Measurements from ENCODE around the gene RSBN1. TPM values are rescaled to one million over a fixed set of nuclear protein-coding genes. Genes with fewer than 3 reads are reported as not detected.

Gene RSBN1
- total and polyA plus RNA-seq, 11 donors = 2.5 to 17.8 (median 9.7) TPM

DNA sequence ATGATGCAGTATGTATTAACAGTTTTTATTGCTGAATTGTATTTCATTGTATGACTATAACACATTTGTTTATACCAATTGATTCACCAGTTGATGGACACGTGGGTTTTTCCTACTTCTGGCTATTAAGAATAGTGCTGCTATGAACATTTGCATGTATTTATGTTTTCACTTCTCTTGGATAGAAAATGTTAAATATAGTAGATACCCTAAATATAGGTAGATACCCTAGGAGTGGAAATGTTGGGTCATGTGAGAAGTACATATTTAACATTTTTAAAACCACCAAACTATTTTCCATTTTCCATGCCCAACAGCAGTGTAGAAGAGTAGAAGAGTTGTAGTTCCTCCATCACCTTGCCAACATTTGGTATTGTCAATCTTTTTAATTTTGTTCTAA, 60.8 kb downstream of the RSBN1 start:
- TF ChIP-seq, protein P1, sequence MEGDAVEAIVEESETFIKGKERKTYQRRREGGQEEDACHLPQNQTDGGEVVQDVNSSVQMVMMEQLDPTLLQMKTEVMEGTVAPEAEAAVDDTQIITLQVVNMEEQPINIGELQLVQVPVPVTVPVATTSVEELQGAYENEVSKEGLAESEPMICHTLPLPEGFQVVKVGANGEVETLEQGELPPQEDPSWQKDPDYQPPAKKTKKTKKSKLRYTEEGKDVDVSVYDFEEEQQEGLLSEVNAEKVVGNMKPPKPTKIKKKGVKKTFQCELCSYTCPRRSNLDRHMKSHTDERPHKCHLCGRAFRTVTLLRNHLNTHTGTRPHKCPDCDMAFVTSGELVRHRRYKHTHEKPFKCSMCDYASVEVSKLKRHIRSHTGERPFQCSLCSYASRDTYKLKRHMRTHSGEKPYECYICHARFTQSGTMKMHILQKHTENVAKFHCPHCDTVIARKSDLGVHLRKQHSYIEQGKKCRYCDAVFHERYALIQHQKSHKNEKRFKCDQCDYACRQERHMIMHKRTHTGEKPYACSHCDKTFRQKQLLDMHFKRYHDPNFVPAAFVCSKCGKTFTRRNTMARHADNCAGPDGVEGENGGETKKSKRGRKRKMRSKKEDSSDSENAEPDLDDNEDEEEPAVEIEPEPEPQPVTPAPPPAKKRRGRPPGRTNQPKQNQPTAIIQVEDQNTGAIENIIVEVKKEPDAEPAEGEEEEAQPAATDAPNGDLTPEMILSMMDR (IDR thresholded peaks at IDR 0.05) = no peak
- TF ChIP-seq POLR2A (IDR thresholded peaks at IDR 0.05) = no peak
- Histone ChIP-seq H3K4me3 (no peak overlapping the region), H3K27me3 (no peaks in the 10 kb centered on the region), H3K36me3 (peaks cover 0 to 50% (median 27%) of the 10 kb centered on the region in 9 donors), H3K27ac (no peak overlapping the region), H3K4me1 (peaks cover 0 to 5% (median 0%) of the 10 kb centered on the region in 12 donors), H3K9me3 (no peaks in the 10 kb centered on the region)
- WGBS, 4 donors = 89 to 95% (median 93%) methylated on average over 1 of the region's 1 CpG
- ATAC-seq = no peak
- DNase-seq = no peak
- intact Hi-C loops (cut with DNase I) = loop anchor here in 1 of 10 donors (10.0 kb wide), 1 partner anchor 153 kb away; the partner anchor contains the start of genes AP4B1 and DCLRE1B

DNA sequence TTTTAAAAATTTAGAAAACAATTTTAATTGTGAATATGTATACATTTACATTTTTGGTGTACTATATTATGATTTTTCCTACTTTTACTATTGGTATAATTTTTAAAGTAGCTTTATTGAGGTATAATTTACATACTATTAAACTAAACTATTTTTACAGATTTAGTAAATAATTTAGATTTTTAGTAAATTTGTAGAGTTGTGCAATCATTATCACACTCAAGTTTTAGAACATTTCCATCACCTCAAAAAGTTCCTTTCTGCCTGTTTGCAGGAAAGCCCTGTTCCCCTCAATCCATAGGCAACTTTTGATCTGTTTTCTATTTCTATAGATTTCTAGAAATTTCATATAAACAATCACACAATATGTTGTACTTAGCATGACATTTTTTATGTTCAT, 61.2 kb downstream of the RSBN1 start:
- Histone ChIP-seq H3K27me3 (no peaks in the 10 kb centered on the region), H3K4me1 (peaks cover 0 to 1% (median 0%) of the 10 kb centered on the region in 12 donors), H3K9me3 (no peaks in the 10 kb centered on the region), H3K4me3 (no peak overlapping the region), H3K27ac (no peak overlapping the region), H3K36me3 (peaks cover 0 to 48% (median 31%) of the 10 kb centered on the region in 9 donors)
- DNase-seq (no peak), ATAC-seq (no peak)
- no peak for TF ChIP-seq POLR2A (IDR thresholded peaks at IDR 0.05)
- TF ChIP-seq, protein P1 (IDR thresholded peaks at IDR 0.05) = no peak
- intact Hi-C loops (cut with DNase I) = loop anchor here in 1 of 10 donors (10.0 kb wide), 1 partner anchor 154 kb away; the partner anchor contains the start of genes AP4B1 and DCLRE1B

DNA sequence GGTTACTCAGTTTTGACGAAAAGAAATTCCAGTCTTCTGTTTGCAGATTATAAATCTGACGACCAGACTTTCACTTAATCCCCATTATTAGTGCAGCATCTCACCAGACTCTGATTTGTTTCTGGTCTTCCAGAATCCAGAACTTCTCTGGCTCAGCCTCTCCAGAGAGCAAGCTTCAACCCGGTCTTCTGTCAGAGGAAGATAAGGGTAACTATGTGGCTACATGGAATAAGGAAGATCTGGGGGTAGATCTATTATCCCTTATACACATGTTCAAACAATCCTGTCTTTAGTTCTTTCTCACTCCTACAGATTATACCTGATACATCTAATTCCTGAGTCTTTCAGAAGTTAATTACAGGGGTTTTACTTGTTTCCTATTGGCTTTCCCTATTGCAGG, 62.9 kb downstream of the RSBN1 start:
- no peak overlapping the region for H3K4me3 ChIP-seq
- no peaks in the 10 kb centered on the region for H3K27me3 ChIP-seq
- no peak overlapping the region for H3K27ac ChIP-seq
- no peak for TF ChIP-seq POLR2A (IDR thresholded peaks at IDR 0.05)
- TF ChIP-seq, protein P1 (IDR thresholded peaks at IDR 0.05) = no peak
- H3K4me1 ChIP-seq = no peaks in the 10 kb centered on the region
- no peak for DNase-seq
- intact Hi-C loops (cut with DNase I) = no loop called here
- peaks cover 0 to 52% (median 35%) of the 10 kb centered on the region in 9 donors for H3K36me3 ChIP-seq
- no peak for ATAC-seq
- 68 to 82% (median 75%) methylated on average over 3 of the region's 3 CpGs for WGBS, 4 donors
- no peaks in the 10 kb centered on the region for H3K9me3 ChIP-seq

DNA sequence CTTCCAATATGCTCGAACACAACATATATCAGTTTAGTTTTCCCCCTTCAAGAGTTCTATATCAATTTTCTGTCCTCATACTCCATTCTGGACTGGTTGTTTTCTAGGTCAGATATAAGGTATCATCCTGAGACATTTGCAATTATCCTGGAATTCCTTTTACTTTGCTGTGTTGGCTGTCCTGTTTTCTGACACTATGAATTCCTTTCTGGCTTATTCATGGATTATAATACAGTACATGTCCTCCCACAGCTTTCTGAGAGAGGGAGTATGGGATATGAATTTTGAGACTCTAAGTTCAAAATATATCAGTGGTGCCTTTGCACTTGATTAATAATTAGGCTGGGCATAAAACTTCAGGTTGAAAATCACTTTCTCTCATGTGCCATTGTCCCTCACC, 64.9 kb downstream of the RSBN1 start:
- intact Hi-C loops (cut with DNase I) = no loop called here
- Histone ChIP-seq H3K27ac (no peak overlapping the region), H3K36me3 (peaks cover 0 to 49% (median 35%) of the 10 kb centered on the region in 9 donors), H3K27me3 (no peaks in the 10 kb centered on the region), H3K4me3 (no peak overlapping the region), H3K9me3 (no peaks in the 10 kb centered on the region), H3K4me1 (peaks cover 0 to 5% (median 0%) of the 10 kb centered on the region in 12 donors)
- ATAC-seq (no peak), DNase-seq (no peak)
- TF ChIP-seq POLR2A (IDR thresholded peaks at IDR 0.05) = no peak
- TF ChIP-seq, protein P1 (IDR thresholded peaks at IDR 0.05) = no peak
- WGBS, 4 donors = 77 to 95% (median 86%) methylated on average over 1 of the region's 1 CpG
